NT2/D1 (cell line): ENCODE data around the gene UNC5C.

Experiments used
- DNase-seq: peaks from one replicate; pipeline ENCODE4 v3.0.0-alpha.2; 2011; ENCODE audit warnings: low read depth, low spot score
- H3K27me3 ChIP-seq: 2 replicates; pipeline ENCODE4 v1.6.0; 2011; ENCODE audit warnings: mild to moderate bottlenecking; ENCODE audit not compliant: insufficient read length, insufficient read depth
- H3K36me3 ChIP-seq: 2 replicates; pipeline ENCODE4 v1.6.1; 2011; ENCODE audit warnings: mild to moderate bottlenecking, low read length, mixed read lengths; ENCODE audit not compliant: insufficient read depth, insufficient read length
- H3K4me1 ChIP-seq: 2 replicates; pipeline ENCODE4 v1.5.1; 2011; ENCODE audit not compliant: insufficient read depth, insufficient read length
- H3K4me3 ChIP-seq: 2 replicates; pipeline ENCODE4 v1.5.1; 2011; ENCODE audit warnings: low read depth; ENCODE audit not compliant: insufficient read length
- H3K9ac ChIP-seq: 2 replicates; pipeline ENCODE4 v1.6.0; 2011; ENCODE audit warnings: low read depth; ENCODE audit not compliant: insufficient read length
- H3K9me3 ChIP-seq: 2 replicates; pipeline ENCODE4 v1.5.1; 2011; ENCODE audit warnings: mild to moderate bottlenecking, low read length; ENCODE audit not compliant: insufficient read depth
- SUZ12 ChIP-seq: IDR thresholded peaks from 2 replicates; pipeline ENCODE4 v1.6.1; 2011; ENCODE audit not compliant: insufficient read length, insufficient read depth; ENCODE audit errors: extremely low read depth
- YY1 ChIP-seq: IDR thresholded peaks from 2 replicates; pipeline ENCODE4 v1.6.1; 2011; ENCODE audit not compliant: insufficient read length, insufficient read depth
- ZNF274 ChIP-seq: IDR thresholded peaks from 2 replicates; pipeline ENCODE4 v1.6.1; 2011; ENCODE audit warnings: mild to moderate bottlenecking, low read depth, low read length

Gene UNC5C

GRCh38 chr4:95515589-95515988, 33.2 kb downstream of the UNC5C start:
- H3K4me3 ChIP-seq: no peak overlapping the region
- H3K9me3 ChIP-seq: no peaks in the 10 kb centered on the region
- no peak for TF ChIP-seq YY1
- TF ChIP-seq SUZ12: no peak
- no peak for TF ChIP-seq ZNF274
- DNase-seq: no peak
- no peaks in the 10 kb centered on the region for H3K4me1 ChIP-seq
- H3K36me3 ChIP-seq: no peaks in the 10 kb centered on the region
- no peak overlapping the region for H3K9ac ChIP-seq
- H3K27me3 ChIP-seq: no peaks in the 10 kb centered on the region

GRCh38 chr4:95513022-95513421, 35.8 kb downstream of the UNC5C start:
- H3K9me3 ChIP-seq: no peaks in the 10 kb centered on the region
- no peaks in the 10 kb centered on the region for H3K36me3 ChIP-seq
- H3K27me3 ChIP-seq: no peaks in the 10 kb centered on the region
- no peak for TF ChIP-seq YY1
- TF ChIP-seq ZNF274: no peak
- no peak for TF ChIP-seq SUZ12
- H3K9ac ChIP-seq: no peak overlapping the region
- H3K4me1 ChIP-seq: no peaks in the 10 kb centered on the region
- H3K4me3 ChIP-seq: no peak overlapping the region
- DNase-seq: no peak

- Histone ChIP-seq H3K4me3 (no peak overlapping the region), H3K4me1 (no peaks in the 10 kb centered on the region), H3K9ac (no peak overlapping the region), H3K27me3 (no peaks in the 10 kb centered on the region), H3K9me3 (no peaks in the 10 kb centered on the region), H3K36me3 (no peaks in the 10 kb centered on the region)
- no peak for DNase-seq
- TF ChIP-seq YY1: no peak
- TF ChIP-seq SUZ12: no peak
- TF ChIP-seq ZNF274: no peak
Measured at GRCh38 chr4:95511477-95511876, 37.3 kb downstream of the UNC5C start.

GRCh38 chr4:95510877-95511276, 37.9 kb downstream of the UNC5C start:
- Histone ChIP-seq H3K36me3 (no peaks in the 10 kb centered on the region), H3K9me3 (no peaks in the 10 kb centered on the region), H3K9ac (no peak overlapping the region), H3K4me3 (no peak overlapping the region), H3K4me1 (no peaks in the 10 kb centered on the region), H3K27me3 (no peaks in the 10 kb centered on the region)
- DNase-seq: no peak
- TF ChIP-seq YY1 (no peak), SUZ12 (no peak), ZNF274 (no peak)

GRCh38 chr4:95510145-95510544, 38.6 kb downstream of the UNC5C start:
- Histone ChIP-seq H3K9me3 (no peaks in the 10 kb centered on the region), H3K4me1 (no peaks in the 10 kb centered on the region), H3K9ac (no peak overlapping the region), H3K4me3 (no peak overlapping the region), H3K36me3 (no peaks in the 10 kb centered on the region), H3K27me3 (no peaks in the 10 kb centered on the region)
- TF ChIP-seq ZNF274 (no peak), SUZ12 (no peak), YY1 (no peak)
- peak; percentile 2 for DNase-seq

- Histone ChIP-seq H3K9ac (no peak overlapping the region), H3K27me3 (no peaks in the 10 kb centered on the region), H3K36me3 (no peaks in the 10 kb centered on the region), H3K4me1 (no peaks in the 10 kb centered on the region), H3K4me3 (no peak overlapping the region), H3K9me3 (no peaks in the 10 kb centered on the region)
- TF ChIP-seq SUZ12 (no peak), ZNF274 (no peak), YY1 (no peak)
- no peak for DNase-seq
Measured at GRCh38 chr4:95508421-95508820, 40.4 kb downstream of the UNC5C start.

GRCh38 chr4:95507561-95507960, 41.2 kb downstream of the UNC5C start:
- Histone ChIP-seq H3K27me3 (no peaks in the 10 kb centered on the region), H3K9ac (no peak overlapping the region), H3K4me1 (no peaks in the 10 kb centered on the region), H3K36me3 (no peaks in the 10 kb centered on the region), H3K9me3 (no peaks in the 10 kb centered on the region), H3K4me3 (no peak overlapping the region)
- DNase-seq: no peak
- TF ChIP-seq ZNF274: no peak
- no peak for TF ChIP-seq SUZ12

GRCh38 chr4:95507147-95507546, 41.6 kb downstream of the UNC5C start:
- no peak for DNase-seq
- Histone ChIP-seq H3K4me1 (no peaks in the 10 kb centered on the region), H3K36me3 (no peaks in the 10 kb centered on the region), H3K9me3 (no peaks in the 10 kb centered on the region), H3K9ac (no peak overlapping the region), H3K27me3 (no peaks in the 10 kb centered on the region), H3K4me3 (no peak overlapping the region)
- TF ChIP-seq SUZ12: no peak
